ENCODE measurements around the gene TTF2.

GRCh38 chr1:117087686-117088085, 27.6 kb downstream of the TTF2 start:
- TF ChIP-seq CTCF (IDR thresholded peaks at IDR 0.05) = no peak
- TF ChIP-seq POLR2A (IDR thresholded peaks at IDR 0.05) = no peak

Measured in uterus (tissue), 2 donors.